SKM-1 treated with dmso at 0.1 percent for 144 hours (cell line): ENCODE measurements around the gene MSANTD2.

Source experiments
- DNase-seq: peaks from one replicate; lab custom pipeline; 2025; ENCODE audit not compliant: unreplicated experiment; lab: John Stamatoyannopoulos, UW

MSANTD2 gene

GRCh38 chr11:124737638-124738305 lies 62.4 kb downstream of the MSANTD2 start:
- no peak for DNase-seq

- peak; percentile 73 for DNase-seq
These were observed 63.5 kb downstream of the MSANTD2 start for GRCh38 chr11:124736736-124737135.

- peak; percentile 53 for DNase-seq
These were observed 68.0 kb downstream of the MSANTD2 start for GRCh38 chr11:124732230-124732629.

DNA sequence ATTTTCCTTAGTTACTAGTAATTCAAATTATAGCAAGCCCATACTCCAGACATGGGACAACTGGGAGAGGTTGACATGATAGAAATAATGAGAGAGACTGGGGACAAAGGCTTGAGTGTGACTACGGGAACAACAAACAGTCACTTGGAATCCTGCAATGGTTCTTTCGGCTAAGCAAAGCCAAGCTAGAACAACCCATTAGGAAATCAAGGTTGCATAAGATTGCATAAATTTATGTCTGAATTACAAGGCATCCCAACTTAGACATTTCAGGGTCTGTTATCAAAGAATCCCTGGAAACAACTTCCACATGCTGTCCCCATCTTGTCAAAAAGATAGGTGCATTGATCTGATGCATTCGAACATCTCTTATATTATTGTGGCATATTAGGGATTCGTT lies 70.6 kb downstream of the MSANTD2 start:
- no peak for DNase-seq

DNA sequence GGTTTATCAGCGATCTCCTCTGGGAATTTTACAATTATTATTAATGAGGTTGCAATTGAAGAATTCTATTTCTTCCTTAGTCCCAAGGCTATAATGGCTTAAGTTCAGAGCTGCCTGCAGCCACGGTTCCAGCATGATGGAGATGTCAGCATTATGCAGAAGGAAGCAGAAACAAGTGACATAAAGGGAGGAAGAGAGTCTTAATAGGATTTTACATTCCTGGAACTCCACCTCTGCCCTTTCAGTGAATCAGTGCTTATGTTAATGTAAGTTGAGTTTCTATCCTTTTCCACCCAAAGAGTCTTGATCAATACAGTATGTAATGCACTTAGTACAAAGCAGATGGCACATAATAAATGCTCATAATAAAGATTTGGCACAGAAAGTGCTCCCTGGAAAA lies 72.1 kb downstream of the MSANTD2 start:
- no peak for DNase-seq

DNA sequence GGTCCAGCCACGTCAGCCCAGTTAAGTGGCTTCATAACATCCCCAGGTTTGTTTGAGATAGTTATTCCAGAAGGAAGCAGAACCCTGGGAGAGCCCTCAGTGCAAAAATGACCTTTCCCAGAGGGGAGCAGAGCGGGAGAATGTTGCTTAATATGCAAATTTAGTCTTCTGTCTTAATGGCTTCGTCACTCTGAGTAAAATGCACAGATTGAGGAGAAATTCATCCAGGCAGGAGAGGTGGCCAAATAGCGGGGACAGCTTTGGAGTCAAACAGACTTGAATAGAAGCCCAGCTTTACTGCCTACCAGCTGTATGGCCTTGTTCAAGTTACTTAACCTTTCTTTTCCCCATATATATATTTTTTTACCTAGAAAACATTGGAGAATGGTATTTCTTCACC lies 72.7 kb downstream of the MSANTD2 start:
- no peak for DNase-seq

- DNase-seq: no peak
These were observed 74.5 kb downstream of the MSANTD2 start for GRCh38 chr11:124725719-124726105.

DNA sequence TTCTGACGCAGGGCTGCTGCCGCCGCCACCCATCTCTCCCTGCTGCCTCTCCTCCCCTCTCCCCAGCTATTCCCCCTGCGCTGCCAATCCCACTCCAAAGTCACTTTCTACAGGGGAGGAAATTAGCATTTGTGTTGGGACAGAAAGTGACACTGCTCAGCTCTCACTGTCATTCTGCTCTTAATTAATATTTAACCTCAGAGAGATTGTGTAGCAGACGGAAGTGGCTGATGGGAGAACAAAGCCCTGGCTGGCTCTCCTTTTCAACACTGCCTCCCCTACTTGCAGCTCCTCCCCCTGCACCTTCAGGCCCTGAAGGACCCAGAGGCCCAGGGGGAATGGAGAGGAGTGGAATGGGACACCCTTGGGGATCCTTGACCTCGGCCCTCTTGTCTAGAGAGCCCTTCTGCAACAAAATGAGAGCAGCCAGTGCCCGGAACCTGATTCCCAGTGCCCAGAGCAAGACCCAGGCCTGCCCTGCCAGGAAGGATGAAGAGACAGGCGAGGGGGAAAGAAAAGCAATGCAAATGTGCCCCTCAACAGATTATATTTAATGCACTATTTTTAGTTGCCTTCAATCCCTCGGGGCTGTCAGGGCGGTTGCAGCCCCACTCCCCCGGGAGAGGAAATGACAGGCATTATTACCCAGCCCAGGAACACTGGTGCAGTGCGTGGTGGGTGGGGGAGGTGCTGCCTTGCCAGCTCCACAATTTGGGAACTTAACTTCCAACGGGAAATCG lies 75.1 kb downstream of the MSANTD2 start:
- DNase-seq: no peak

DNA sequence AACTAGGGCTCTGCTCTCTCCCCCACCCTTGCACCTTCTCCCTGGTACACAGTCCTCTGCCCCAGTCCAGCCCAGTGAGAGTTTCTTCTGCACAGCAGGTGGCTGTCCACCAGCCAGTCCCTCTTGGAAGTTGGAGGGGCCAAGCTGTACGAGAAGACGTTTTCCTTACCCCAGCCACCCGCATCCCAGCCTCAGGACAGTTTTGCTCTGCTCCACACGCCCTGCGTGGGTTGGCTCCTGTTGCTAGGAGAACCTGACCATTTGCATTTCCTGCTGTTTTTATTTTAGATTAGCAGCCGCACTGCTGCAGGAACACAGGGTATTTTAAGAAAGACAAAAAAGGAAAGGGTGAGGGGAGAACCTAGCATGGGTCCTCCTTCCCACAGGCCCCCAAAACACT lies 78.0 kb downstream of the MSANTD2 start:
- DNase-seq: no peak

DNA sequence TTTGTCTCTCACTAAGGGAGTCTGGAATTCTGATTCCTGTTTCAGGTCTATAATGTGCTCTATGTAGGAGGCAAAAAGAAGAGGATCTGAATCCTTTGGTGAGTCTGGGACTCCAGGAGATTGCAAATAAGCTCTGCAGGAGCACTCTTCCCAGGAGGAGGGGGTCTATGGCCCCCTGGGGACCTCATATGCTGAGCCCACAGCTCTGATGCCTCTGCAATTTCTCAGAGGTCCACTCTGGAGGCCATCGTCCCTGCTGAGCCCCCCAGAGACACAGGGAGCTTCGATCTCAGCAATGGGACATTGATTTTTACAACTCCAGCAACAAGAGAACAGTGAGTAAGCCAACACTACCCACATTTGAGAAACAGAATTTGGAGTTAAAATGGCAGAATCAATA lies 80.7 kb downstream of the MSANTD2 start:
- DNase-seq: no peak

DNA sequence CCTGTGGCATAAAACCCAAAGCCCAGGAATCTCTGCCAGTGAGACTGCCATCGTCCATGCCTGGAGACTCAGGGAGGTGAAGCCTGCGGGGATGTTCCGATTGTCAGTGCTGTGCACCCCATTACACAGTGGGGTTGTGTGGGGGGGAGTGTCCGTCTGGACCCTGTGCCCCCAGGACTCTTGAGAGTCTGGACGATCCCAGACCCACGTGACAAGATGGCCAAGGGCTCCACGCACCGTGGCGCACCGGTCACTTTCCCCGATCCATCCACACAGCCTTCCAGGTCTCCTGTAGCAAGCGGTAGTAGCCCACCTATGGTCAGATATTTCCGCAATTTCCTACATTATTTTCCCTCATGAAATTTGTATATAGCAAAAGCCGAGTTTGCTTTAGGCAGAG lies 81.4 kb downstream of the MSANTD2 start:
- DNase-seq: no peak

- no peak for DNase-seq
These were observed 82.2 kb downstream of the MSANTD2 start for GRCh38 chr11:124717786-124718651.

DNA sequence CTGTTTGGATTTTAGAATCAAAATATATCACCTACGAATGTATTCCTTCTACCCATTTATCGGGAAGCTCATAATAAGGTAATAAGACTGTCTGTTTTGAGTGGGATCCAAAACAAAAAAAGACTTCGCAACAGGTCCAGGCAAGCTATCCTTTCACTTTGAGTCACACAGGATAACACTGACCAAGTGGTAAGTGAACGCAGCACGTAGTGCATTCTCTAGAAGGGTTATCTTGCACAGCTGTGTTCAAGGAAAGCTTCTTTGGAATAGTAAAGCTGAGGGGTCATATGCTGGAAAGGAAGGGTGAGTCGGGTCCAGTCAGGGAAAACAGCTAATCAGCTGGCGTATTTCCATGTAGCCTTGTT lies 82.8 kb downstream of the MSANTD2 start:
- no peak for DNase-seq

- DNase-seq: no peak
These were observed 83.6 kb downstream of the MSANTD2 start for GRCh38 chr11:124716591-124716990.
